CD4-positive, CD25-positive, alpha-beta regulatory T cell (primary cell): Measurements from ENCODE around the gene PLEKHN1. TPM values are rescaled to one million over a fixed set of nuclear protein-coding genes. Genes with fewer than 3 reads are reported as not detected.

Source experiments
- ATAC-seq, 2 donors: fragments of 150-1000 bp; cut with Tn5 transposase; one replicate each; pipeline ENCODE4 v1.10.0; 2021; ENCODE audit warnings: low read depth in 2 of 2, moderate number of reproducible peaks in 2 of 2, moderate library complexity in 1 of 2
- DNase-seq, 3 donors: peaks; one replicate each; pipeline versions ENCODE4 v3.0.0 to v3.0.0-alpha.2; 2012 to 2022; ENCODE audit warnings: mixed read lengths in 1 of 3
- H3K27ac ChIP-seq: one replicate; pipeline ENCODE4 v1.7.0; 2013; ENCODE audit warnings: mild to moderate bottlenecking, low read length; ENCODE audit not compliant: insufficient read depth, poor library complexity, severe bottlenecking
- H3K27me3 ChIP-seq: one replicate; pipeline ENCODE4 v1.7.0; 2013; ENCODE audit warnings: low read length; ENCODE audit not compliant: control insufficient read depth, insufficient read depth
- H3K36me3 ChIP-seq: one replicate; pipeline ENCODE4 v1.7.0; 2013; ENCODE audit warnings: mild to moderate bottlenecking, low read length, moderate library complexity; ENCODE audit not compliant: control insufficient read depth, insufficient read depth
- H3K4me1 ChIP-seq: 2 replicates; pipeline ENCODE4 v1.7.0; 2013; ENCODE audit warnings: mild to moderate bottlenecking, low read length; ENCODE audit not compliant: insufficient read depth, control insufficient read depth, poor library complexity, severe bottlenecking
- H3K4me3 ChIP-seq: one replicate; pipeline ENCODE4 v1.7.0; 2013; ENCODE audit warnings: low read depth, mild to moderate bottlenecking, low read length, moderate library complexity
- H3K9me3 ChIP-seq, 2 experiments: 1 replicate in 1 of 2; 2 replicates in 1 of 2; pipeline ENCODE4 v1.7.0; 2013; ENCODE audit warnings: low read length in 2 of 2, mild to moderate bottlenecking in 1 of 2, moderate library complexity in 1 of 2; ENCODE audit not compliant: control insufficient read depth in 2 of 2
- H3K27ac Mint-ChIP-seq, 3 donors: one replicate each; pipeline ENCODE4 v1.8.0; 2020 to 2022; ENCODE audit warnings: mild to moderate bottlenecking in 3 of 3, mixed read lengths in 3 of 3, moderate library complexity in 2 of 3
- H3K27me3 Mint-ChIP-seq: one replicate; pipeline ENCODE4 v1.8.0; 2022; ENCODE audit warnings: mild to moderate bottlenecking, mixed read lengths
- H3K36me3 Mint-ChIP-seq: one replicate; pipeline ENCODE4 v1.8.0; 2020; ENCODE audit warnings: mixed read lengths
- H3K4me1 Mint-ChIP-seq, 4 donors: one replicate each; pipeline ENCODE4 v1.8.0; 2020 to 2022; ENCODE audit warnings: mixed read lengths in 4 of 4, mild to moderate bottlenecking in 1 of 4
- H3K4me3 Mint-ChIP-seq, 4 donors: one replicate each; pipeline ENCODE4 v1.8.0; 2020 to 2022; ENCODE audit warnings: mild to moderate bottlenecking in 4 of 4, mixed read lengths in 4 of 4, moderate library complexity in 3 of 4
- H3K9me3 Mint-ChIP-seq, 7 donors: one replicate each; pipeline ENCODE4 v1.8.0; 2020 to 2022; ENCODE audit warnings: mixed read lengths in 7 of 7, mild to moderate bottlenecking in 3 of 7, moderate library complexity in 2 of 7
- polyA plus RNA-seq, 4 donors: library from polyadenylated mRNA; unstranded; fragments of 300-500 nt; fragmentation: Illumina TruSeq; gene quantifications; one replicate each; pipeline ENCODE4 v1.2.3, GENCODE V29; 2021
- total RNA-seq: library from RNA; stranded (reverse); gene quantifications from one replicate; pipeline ENCODE4 v1.2.3, GENCODE V29; 2022

The PLEKHN1 gene
- total and polyA plus RNA-seq, 5 donors from 2014 or later = 0.39 to 2.5 (median 0.61) TPM; not detected in 2

DNA sequence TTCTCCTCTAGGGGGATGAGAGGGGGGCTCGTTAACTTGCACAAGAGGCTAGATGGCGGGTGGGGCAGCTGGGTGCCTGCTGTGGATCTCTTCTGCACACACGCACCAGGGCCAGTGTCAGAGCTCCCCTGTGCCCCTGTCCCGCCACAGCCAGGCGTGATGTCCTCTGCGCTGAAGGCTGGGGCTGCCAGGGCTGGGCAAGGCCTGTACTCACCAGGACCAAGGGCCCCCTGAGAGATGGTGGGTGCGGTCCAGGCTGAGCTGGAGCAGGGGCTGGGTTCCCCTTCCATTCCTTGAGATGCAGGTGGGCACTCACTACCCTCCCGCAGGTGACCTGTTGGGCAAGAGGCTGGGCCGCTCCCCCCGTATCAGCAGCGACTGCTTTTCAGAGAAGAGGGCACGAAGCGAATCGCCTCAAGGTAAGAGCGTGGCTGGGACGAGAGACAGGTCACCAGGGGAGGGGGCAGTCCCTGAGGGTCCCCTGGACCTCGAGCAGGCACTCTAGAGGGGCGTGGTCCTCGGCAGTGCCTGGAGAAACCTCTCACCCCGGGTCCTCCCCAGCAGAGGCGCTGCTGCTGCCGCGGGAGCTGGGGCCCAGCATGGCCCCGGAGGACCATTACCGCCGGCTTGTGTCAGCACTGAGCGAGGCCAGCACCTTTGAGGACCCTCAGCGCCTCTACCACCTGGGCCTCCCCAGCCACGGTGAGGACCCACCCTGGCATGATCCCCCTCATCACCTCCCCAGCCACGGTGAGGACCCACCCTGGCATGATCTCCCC is 27.4 kb upstream of the PLEKHN1 start:
- Histone ChIP-seq H3K9me3 (no peaks in the 10 kb centered on the region), H3K36me3 (no peaks in the 10 kb centered on the region), H3K4me1 (peaks cover 27% of the 10 kb centered on the region), H3K27ac (no peak overlapping the region), H3K4me3 (no peak overlapping the region), H3K27me3 (no peaks in the 10 kb centered on the region)
- ATAC-seq (no peak), DNase-seq (no peak)
- H3K27ac Mint-ChIP-seq = no peak overlapping the region
- peak overlapping the region in 1 of 4 donors; percentile 16 for H3K4me3 Mint-ChIP-seq
- H3K27me3 Mint-ChIP-seq = peaks cover 31% of the 10 kb centered on the region
- H3K4me1 Mint-ChIP-seq = peaks cover 0 to 16% (median 0%) of the 10 kb centered on the region in 4 donors
- no peaks in the 10 kb centered on the region for H3K9me3 Mint-ChIP-seq
- H3K36me3 Mint-ChIP-seq = no peaks in the 10 kb centered on the region

DNA sequence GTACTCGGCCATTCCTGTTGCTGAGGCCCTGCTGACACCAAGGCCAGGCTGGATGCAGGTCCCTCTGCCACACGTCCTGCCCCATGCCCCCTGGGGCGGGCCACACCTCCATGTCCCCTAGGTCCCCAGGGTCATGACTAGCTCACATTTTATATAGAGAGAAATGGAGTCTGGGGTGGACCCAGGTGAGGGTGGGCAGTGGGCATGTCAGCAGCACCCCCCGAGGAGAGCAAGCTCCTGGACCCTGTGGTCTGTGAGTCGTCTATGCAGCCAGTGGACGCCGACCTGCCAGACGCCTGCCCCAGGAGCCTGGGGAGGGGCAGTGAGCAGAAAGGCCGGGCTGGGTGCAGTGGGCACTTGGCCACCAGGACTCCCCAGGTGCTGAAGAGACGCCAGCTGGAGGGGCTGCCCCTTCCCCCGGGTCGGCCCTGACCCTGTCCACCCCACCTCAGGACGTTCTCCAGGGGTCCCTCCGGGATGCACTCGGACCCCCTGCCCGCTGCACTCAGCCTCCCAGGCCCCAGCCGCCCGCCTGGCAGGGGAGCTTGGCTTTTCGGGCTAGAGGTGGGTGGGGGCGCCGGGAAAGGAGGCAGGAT is 26.7 kb upstream of the PLEKHN1 start:
- Mint-ChIP-seq H3K27me3 (peaks cover 31% of the 10 kb centered on the region), H3K27ac (no peak overlapping the region), H3K4me1 (peaks cover 0 to 16% (median 0%) of the 10 kb centered on the region in 4 donors), H3K4me3 (peak overlapping the region in 2 of 4 donors; percentile 16 to 54), H3K9me3 (no peaks in the 10 kb centered on the region), H3K36me3 (no peaks in the 10 kb centered on the region)
- Histone ChIP-seq H3K4me3 (no peak overlapping the region), H3K27me3 (no peaks in the 10 kb centered on the region), H3K27ac (no peak overlapping the region), H3K36me3 (no peaks in the 10 kb centered on the region), H3K4me1 (peaks cover 27% of the 10 kb centered on the region), H3K9me3 (no peaks in the 10 kb centered on the region)
- ATAC-seq (no peak), DNase-seq (no peak)

DNA sequence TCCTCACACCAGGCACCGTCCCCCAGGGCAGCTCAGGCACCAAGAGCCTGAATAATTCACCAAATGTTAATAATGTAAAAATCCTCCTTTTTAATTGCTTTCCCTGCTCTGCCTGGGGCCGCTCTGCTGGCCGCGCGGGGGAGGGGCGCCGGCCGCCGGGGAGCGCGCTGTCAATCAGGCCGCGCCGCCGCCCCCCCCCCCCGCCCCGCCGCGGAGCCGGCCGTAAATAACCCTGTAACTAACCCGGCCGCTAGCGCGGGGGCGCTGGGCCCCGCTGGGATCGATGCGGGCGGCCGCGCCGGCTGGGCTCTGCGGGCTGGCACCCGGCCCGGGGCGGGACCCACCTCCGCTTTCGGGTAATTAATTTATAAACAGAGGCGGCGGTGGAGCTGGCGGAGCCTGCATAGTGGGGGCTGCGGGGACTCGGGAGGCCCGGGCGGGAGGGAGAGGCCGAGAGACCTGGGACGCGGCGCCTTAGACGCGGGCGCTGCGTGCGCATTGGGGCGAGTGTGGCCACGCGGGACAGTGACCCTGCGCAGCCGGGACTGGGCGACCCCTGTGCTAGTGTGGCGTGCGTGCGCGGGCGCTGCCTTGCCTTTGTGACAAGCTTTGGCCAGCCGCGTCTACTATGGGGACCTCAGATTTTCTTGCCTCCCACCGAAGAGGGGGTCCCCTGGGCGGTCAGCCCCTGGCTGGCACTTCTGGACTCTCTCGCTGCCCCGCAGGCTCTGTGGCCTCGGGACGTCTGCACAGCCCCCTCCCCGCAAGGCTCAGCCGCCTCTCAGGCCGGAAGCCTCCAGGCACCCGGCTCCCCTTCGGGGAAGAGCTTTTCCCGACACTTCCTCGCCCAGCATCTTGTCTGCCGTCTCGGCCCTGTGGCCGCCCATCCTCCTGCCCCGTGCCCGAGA is 25.9 kb upstream of the PLEKHN1 start:
- Histone ChIP-seq H3K4me1 (peaks cover 27% of the 10 kb centered on the region), H3K27ac (no peak overlapping the region), H3K4me3 (no peak overlapping the region), H3K9me3 (no peaks in the 10 kb centered on the region), H3K36me3 (no peaks in the 10 kb centered on the region), H3K27me3 (no peaks in the 10 kb centered on the region)
- ATAC-seq (peak in 1 of 2 donors; percentile 24), DNase-seq (peak in 1 of 3 donors; percentile 26)
- Mint-ChIP-seq H3K36me3 (peaks cover 2% of the 10 kb centered on the region), H3K4me3 (peak overlapping the region; percentile 66 to 84 (median 74)), H3K4me1 (peaks cover 0 to 13% (median 0%) of the 10 kb centered on the region in 4 donors), H3K27ac (no peak overlapping the region), H3K27me3 (peaks cover 26% of the 10 kb centered on the region), H3K9me3 (no peaks in the 10 kb centered on the region)

DNA sequence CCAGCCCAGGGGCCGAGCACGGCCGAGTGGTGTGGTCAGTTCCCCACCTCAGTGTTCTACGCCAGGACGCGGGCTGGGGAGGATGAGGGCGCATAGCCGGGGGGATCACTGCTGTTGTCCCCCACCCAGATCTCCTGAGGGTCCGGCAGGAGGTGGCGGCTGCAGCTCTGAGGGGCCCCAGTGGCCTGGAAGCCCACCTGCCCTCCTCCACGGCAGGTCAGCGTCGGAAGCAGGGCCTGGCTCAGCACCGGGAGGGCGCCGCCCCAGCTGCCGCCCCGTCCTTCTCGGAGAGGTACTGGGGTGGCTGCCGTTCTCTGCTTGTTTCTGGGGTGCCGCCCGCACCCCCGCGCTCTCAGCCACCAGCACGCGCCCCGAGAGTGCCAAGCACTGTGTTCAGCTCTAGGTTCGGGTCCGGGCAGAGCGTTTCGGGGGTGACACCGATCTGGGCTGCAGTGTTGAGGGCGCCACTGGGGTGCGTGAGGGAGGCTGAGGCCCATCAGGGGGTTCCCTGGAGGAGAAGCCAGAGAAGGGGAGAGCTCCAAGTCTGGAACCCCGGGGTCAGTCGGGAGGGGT is 25.2 kb upstream of the PLEKHN1 start:
- Histone ChIP-seq H3K4me1 (peaks cover 27% of the 10 kb centered on the region), H3K9me3 (no peaks in the 10 kb centered on the region), H3K36me3 (no peaks in the 10 kb centered on the region), H3K4me3 (no peak overlapping the region), H3K27ac (no peak overlapping the region), H3K27me3 (no peaks in the 10 kb centered on the region)
- ATAC-seq (no peak), DNase-seq (no peak)
- H3K4me1 Mint-ChIP-seq = peaks cover 0 to 13% (median 0%) of the 10 kb centered on the region in 4 donors
- H3K9me3 Mint-ChIP-seq = no peaks in the 10 kb centered on the region
- H3K27ac Mint-ChIP-seq = no peak overlapping the region
- peaks cover 9% of the 10 kb centered on the region for H3K36me3 Mint-ChIP-seq
- H3K27me3 Mint-ChIP-seq = peaks cover 26% of the 10 kb centered on the region
- H3K4me3 Mint-ChIP-seq = peak overlapping the region; percentile 70 to 84 (median 76)

DNA sequence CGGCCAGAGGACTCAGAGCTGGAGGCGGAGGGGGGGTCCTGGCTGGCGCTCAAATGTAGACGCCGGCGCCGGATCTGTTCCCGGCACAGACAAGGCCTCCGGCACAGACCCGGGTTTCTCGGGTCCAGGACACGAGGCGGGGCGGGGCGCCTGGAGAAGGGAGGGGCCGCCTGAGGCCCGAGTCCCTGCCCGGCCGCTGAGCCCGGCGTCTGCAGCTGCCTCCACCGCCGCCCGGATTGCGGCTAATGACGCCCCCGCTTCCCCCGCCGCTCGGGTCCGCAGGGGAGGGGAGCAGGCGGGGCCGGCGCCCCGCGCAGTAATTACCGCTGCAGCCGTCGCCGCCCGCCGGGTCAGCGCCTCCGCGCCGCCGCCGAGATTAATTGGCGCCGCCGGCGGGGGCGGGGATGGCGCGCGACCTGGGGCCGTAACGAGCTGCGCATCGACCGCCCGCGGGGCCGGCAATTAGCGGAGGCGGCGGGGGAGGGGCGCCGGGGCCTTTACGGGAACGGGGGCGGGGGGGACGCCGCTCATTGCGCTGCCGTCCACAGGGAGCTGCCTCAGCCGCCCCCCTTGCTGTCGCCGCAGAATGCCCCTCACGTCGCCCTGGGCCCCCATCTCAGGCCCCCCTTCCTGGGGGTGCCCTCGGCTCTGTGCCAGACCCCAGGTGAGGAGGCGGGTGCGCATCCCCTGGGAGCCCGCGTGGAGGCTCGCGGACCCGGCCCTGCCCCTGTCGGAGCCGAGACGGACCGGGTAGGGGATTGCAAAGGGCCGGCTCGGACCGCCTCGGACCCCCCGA is 24.5 kb upstream of the PLEKHN1 start:
- ATAC-seq (no peak), DNase-seq (peak in 1 of 3 donors; percentile 12)
- peak overlapping the region; percentile 70 to 84 (median 76) for H3K4me3 Mint-ChIP-seq
- Histone ChIP-seq H3K36me3 (no peaks in the 10 kb centered on the region), H3K4me3 (no peak overlapping the region), H3K4me1 (peaks cover 27% of the 10 kb centered on the region), H3K27me3 (no peaks in the 10 kb centered on the region), H3K27ac (no peak overlapping the region), H3K9me3 (no peaks in the 10 kb centered on the region)
- no peak overlapping the region for H3K27ac Mint-ChIP-seq
- H3K27me3 Mint-ChIP-seq = peaks cover 26% of the 10 kb centered on the region
- H3K4me1 Mint-ChIP-seq = peaks cover 0 to 13% (median 0%) of the 10 kb centered on the region in 4 donors
- H3K9me3 Mint-ChIP-seq = no peaks in the 10 kb centered on the region
- peaks cover 9% of the 10 kb centered on the region for H3K36me3 Mint-ChIP-seq

DNA sequence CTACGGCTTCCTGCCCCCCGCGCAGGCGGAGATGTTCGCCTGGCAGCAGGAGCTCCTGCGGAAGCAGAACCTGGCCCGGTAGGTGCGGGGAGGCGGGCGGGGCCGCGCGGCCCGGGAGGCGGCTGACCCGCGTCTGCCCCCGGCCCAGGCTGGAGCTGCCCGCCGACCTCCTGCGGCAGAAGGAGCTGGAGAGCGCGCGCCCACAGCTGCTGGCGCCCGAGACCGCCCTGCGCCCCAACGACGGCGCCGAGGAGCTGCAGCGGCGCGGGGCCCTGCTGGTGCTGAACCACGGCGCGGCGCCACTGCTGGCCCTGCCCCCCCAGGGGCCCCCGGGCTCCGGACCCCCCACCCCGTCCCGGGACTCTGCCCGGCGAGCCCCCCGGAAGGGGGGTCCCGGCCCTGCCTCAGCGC is 23.9 kb upstream of the PLEKHN1 start:
- H3K4me3 ChIP-seq = no peak overlapping the region
- no peak for DNase-seq

More for the DNA sequence above, 23.9 kb upstream of the PLEKHN1 start:
- no peak overlapping the region for H3K27ac Mint-ChIP-seq
- peaks cover 15% of the 10 kb centered on the region for H3K36me3 Mint-ChIP-seq
- ATAC-seq = no peak
- H3K4me1 Mint-ChIP-seq = peaks cover 0 to 13% (median 0%) of the 10 kb centered on the region in 4 donors
- Histone ChIP-seq H3K27ac (no peak overlapping the region), H3K36me3 (peaks cover 5% of the 10 kb centered on the region), H3K4me1 (peaks cover 27% of the 10 kb centered on the region), H3K27me3 (no peaks in the 10 kb centered on the region), H3K9me3 (no peaks in the 10 kb centered on the region)
- peaks cover 26% of the 10 kb centered on the region for H3K27me3 Mint-ChIP-seq
- no peak overlapping the region for H3K4me3 Mint-ChIP-seq
- no peaks in the 10 kb centered on the region for H3K9me3 Mint-ChIP-seq
